SIG-M5 treated with dmso at 0.1 percent for 504 hours (cell line): ENCODE measurements around the gene KCNMA1.

ENCODE experiments used
- DNase-seq: peaks from one replicate; lab custom pipeline; 2025; ENCODE audit not compliant: unreplicated experiment; lab: John Stamatoyannopoulos, UW

Gene KCNMA1

GRCh38 chr10:77016855-77017254, 620.8 kb downstream of the KCNMA1 start:
- no peak for DNase-seq

GRCh38 chr10:77016278-77016815, 621.3 kb downstream of the KCNMA1 start:
- no peak for DNase-seq

DNA sequence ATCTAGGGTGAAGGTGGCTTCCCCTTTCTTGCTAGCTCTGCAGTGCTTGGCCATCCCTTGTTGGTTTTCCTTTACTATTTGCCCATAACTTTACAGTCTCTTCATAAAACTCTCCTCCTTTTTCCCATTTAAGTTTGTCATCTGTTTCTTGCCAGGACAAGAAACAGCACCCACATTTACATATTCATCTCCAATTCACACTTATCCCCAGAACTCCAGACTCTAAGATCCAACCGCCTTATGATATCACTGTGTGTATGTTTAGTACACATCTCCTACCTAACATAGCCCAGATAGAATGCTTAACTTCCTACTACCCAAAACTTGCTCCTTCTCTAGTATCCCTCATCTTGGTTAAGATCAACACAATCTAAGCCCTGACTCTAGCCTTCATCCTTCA, 622.2 kb downstream of the KCNMA1 start:
- no peak for DNase-seq

- no peak for DNase-seq
Observed at GRCh38 chr10:77012812-77013500, 624.7 kb downstream of the KCNMA1 start.

DNA sequence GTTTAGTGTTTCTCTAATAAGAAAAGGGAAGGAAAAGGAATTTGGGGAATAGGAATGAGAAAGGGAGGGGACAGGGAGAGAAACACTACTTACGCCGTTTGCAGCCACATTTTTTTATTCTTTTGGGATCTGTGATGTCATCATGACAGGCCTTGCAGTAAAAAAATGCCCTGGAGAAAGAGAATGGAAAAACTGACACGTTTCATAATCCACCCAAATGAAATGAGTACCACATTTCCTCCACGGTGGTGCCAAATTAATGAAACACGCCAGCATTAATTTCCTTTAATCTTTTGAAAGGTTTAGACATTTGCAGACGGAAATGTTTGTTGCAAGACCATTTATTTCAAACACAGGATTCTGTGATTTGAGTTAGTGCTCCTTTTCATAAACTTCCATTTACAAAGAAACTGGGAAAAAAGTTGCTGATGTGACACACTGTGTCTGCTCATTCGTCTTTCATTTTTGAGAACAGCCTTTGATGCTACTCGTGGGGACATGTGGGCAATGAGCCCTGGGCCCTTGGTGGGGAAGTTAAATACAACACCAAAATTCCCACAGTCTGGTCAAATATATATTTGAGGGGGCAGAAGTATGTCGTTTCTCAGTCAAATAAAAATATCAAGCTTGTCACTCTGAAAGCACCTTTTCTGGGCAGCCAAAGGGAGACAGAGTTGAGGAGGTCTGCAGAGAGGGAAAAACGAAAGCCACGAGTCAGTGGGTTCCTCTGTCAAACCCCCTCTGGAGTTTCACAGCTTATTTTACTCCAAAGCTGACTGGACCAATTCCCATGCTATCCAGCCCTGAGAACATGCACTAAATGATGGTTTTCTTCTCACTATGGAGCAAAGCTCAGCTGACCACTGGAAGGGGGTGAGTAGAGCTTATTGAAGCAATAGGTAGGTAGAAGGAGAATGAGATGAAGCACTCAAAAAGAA, 625.5 kb downstream of the KCNMA1 start:
- no peak for DNase-seq

DNA sequence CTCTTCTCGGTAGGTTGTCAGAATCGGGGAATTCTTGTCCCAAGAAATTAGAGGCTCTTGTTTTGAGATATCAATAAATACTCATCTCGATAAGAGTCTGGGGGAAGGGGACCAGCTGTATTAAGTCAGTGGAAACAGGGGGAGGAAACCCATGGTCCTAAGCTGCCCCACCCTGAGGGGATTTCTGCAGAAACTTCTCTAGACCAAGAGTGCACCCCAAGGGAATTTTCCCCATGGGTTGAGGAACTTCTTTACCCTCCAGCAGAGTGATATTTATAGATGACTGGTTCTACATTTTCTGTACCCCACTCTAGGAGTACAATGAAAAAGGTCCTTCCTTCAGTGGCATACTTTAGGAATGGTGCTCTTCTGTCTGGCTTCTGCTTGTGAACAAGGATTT, 627.2 kb downstream of the KCNMA1 start:
- DNase-seq, result no peak

GRCh38 chr10:77007834-77008233, 629.8 kb downstream of the KCNMA1 start:
- no peak for DNase-seq

DNA sequence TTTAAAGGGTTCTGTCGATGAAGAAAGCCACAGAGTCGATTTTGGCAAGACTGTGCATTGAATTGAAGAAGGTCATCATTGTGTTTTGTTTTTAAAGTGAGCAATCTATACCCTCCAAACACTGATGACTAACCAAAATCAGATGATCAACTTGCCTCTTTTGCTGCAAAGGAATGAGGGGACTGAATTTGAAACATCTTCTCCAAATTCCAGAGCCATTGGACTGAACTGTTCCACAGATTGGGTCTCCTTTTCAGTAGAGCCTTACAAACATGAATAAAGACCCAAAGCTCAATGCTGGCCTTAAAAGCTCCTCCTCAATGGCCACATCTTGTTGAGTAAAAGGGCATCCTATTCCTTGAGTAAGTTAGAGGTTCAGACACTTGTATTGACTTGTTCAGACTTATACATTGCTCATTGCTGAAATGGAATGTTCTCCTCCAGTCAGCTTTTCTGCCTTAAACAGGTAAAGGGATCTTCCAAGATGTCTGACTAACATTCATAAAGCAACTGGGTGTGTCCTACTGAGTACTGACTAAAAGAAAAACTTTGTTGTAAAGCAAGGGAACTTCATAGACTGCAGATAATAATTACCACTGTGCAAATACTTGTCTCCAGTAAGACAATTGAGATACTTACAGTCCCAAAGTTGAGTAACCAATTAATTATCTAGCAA, 630.6 kb downstream of the KCNMA1 start:
- no peak for DNase-seq

- DNase-seq, result no peak
Observed at GRCh38 chr10:77005871-77006270, 631.7 kb downstream of the KCNMA1 start.

DNA sequence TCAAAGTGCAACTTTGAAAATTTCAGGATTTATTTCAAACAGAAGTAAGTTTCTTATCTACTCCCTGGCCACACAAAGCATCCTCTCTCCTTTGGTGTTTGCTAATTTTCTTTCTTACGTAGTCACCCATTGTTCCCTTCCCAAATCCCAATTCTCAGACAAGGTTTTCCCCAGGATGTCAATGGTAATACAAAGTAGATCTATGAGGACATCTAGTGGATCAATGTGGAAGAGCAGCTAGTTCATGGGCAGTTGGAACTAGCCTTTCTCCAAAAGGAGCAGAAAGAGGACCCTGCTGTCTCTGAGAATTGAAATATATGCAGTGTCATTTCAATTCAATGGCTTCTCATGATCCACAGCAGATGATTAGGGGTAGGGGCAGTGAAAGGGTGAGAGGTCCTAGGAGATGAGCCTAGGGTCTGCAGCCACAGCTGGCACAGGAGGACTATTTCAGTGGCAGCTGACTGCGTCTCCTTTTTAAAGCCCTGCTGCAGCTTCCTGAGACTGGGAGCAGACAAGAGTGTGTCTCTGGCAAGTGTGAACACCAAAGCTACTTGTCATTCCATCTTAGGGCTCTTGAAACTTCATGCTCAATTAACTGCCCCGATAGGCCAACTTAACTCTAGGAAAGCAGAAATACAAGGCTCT, 632.6 kb downstream of the KCNMA1 start:
- DNase-seq, result peak; percentile 12

- no peak for DNase-seq
Observed at GRCh38 chr10:77002872-77003271, 634.7 kb downstream of the KCNMA1 start.

DNA sequence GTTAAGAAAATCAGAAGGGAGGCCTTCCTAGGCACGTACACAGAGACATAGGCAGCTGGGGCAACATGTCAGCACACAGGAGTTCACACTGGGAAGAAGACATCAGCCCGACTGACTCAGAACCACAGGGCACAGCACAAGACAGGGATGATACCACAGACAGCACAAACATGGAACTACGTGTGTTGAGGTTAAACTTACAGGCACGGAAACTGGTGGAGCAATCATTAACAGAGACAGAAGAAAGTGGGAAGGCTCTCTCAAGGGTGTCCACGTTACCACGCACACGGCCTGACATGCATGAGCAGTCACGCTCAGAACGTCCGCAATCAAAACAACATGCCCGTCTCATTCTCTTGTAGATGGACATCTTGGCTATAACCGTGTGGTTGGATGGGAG, 636.4 kb downstream of the KCNMA1 start:
- no peak for DNase-seq

- no peak for DNase-seq
Observed at GRCh38 chr10:76998451-76998850, 639.2 kb downstream of the KCNMA1 start.

DNA sequence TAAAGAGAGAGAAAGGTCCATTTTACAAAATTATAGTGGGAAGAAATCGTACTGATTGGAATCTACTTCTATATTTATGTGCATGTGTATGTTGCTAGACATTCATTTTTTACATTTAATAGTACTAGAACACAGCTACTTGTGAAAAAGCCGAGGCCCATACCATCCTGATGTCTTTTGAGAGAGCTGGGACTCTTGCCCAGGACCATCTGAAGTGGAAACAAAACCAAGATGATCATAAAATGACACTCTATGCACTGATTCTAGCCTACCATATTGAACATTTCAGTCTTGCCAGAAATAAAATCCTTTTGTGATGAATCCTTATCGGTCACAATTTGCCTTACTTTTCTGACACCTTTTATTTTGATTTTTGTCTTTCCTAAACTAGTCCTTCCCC, 640.0 kb downstream of the KCNMA1 start:
- DNase-seq, result no peak

DNA sequence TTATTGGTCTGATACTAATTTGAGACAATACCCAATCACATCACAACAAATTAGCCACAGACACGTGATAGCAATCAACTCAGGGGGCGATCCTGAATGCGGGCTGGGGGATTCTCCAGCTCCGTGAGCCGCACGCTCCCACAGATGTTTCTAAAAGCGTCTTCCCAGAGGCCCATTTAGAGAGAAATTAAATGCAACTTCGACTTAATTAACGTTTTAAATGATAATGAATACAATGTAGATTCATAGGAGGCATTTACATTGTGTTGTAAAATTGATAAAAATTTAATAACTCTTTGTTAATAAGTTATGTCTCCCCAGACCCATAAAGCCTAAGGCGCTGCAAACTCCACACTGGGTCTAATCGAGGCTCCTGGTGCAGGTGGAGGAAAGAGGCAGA, 642.6 kb downstream of the KCNMA1 start:
- DNase-seq, result no peak

DNA sequence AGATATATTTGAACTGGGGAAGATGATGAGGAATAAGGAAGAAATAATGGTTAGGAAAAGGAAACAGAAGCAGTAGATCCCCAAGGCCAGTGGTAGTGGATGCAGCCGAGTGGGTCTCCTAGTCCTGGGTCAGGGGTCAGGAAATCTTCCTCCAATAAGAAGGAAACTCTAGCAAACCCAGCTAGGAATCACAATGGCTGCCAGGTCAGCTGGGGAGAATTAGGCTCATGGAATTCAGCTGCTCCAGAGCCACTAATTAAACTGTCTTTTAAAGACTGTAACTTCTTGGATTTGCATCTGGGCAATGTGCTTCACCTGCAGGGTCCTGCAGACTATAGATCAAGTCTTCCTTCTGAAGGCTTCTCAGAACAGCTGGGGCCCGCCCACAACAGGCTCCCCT, 644.4 kb downstream of the KCNMA1 start:
- no peak for DNase-seq

DNA sequence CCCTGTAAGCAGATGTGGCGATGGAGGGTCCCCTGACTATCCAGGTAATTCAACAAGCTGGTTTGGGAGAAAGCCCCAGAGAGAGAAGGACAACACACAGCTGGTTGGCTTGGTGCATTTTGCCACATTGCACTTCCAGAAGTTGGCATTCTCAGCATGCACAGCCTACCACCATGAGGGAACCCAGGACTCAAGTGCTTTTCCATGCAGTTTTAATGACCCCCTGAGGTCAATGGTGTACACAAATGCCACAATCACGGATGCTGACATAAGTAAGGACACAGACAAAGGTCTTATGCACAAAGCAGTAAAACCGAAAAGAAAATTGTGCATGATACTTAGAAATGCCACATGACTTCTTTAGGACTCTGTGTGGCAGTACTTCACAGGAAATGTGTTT, 645.1 kb downstream of the KCNMA1 start:
- no peak for DNase-seq

DNA sequence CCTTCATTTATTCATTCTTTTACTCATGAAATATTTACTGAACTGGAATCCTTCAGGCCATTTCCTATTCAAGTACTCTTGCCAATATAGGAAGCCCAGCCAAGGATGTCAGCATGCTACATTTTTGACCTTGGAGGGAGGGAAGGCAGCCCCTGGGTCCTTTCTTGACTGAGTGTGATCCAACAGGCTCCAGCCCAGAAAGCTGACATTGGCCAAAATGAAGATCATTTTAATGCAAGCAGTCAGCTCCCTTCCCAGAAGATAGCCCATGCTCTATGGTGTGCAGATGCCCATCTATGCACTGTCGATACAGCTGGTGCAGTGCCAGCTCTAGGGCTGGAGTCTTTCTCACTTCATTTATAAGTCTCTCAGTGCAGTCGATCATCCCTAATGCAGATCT, 646.0 kb downstream of the KCNMA1 start:
- DNase-seq, result no peak

GRCh38 chr10:76990561-76990960, 647.0 kb downstream of the KCNMA1 start:
- DNase-seq, result no peak

DNA sequence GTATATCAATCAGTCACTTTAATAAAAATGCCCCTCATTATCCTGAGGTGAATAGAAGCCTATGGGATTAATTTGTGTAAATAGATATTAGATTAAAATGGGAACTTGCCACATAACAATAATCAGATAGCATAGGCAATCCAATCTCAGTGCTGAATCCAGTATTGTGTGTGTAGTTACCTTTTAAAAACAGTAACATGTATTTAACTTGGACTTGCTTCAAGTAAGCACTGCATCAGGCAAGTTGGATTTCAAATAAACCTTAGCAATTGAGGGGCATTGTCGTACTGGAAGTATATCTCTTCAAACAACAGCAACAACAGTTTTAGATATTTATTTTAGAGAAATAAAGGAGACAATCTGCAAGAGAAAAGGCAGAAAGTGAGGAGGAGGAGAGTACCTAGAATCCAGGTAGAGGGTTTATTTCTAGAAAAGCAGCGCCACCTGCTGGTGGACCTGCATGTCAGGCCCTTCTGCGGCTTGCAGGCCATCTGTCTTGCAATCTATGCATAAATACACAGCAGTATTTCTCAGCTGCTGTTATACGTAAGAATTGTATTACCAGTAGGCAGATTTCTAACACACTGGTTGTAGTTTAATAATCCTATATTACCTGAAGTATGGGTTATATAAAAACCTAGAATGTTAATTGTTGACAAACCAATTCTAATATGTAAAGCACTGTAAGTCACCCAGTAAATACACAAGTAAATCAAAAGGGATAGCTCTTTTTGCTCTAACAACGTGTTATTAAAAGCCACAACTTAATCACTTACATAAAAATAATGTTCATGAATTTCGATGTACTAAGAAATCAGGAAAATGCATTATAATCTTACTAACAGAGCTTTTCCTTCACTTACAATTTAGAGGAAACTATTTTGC, 652.8 kb downstream of the KCNMA1 start:
- DNase-seq, result peak; percentile 64
